ENCODE data around the gene C16orf74. TPM values are rescaled to one million over a fixed set of nuclear protein-coding genes. Genes with fewer than 3 reads are reported as not detected.

Gene C16orf74
- total and polyA plus RNA-seq, 2 experiments from 2014 or later, result 5.3 to 7.8 TPM

DNA sequence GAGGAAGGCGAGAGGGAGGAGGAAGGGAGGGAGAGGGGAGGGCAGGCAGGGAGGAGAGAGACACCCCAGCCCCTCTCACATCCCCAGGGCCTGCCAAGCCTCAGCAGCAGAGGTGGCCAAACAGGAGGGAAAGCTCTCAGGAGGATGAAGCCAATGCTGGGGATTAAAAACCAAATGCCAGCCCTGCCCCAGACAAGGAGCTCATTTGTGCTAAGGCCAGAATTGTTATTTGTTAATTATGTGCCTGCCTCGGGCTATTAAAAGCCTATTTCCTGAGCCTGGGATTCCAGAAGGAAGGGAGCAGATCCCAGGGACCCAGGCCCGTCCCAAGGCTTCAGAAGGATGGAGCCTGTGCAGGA is 34.2 kb downstream of the C16orf74 start:
- TF ChIP-seq EZH2phosphoT487 (IDR thresholded peaks at IDR 0.05; ENCODE audit: low read depth, severe bottlenecking, unreplicated experiment) (no peak), EZH2 (IDR thresholded peaks at IDR 0.05; ENCODE audit: borderline replicate concordance) (no peak)
- TF ChIP-seq, protein P1, sequence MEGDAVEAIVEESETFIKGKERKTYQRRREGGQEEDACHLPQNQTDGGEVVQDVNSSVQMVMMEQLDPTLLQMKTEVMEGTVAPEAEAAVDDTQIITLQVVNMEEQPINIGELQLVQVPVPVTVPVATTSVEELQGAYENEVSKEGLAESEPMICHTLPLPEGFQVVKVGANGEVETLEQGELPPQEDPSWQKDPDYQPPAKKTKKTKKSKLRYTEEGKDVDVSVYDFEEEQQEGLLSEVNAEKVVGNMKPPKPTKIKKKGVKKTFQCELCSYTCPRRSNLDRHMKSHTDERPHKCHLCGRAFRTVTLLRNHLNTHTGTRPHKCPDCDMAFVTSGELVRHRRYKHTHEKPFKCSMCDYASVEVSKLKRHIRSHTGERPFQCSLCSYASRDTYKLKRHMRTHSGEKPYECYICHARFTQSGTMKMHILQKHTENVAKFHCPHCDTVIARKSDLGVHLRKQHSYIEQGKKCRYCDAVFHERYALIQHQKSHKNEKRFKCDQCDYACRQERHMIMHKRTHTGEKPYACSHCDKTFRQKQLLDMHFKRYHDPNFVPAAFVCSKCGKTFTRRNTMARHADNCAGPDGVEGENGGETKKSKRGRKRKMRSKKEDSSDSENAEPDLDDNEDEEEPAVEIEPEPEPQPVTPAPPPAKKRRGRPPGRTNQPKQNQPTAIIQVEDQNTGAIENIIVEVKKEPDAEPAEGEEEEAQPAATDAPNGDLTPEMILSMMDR (IDR thresholded peaks at IDR 0.05; ENCODE audit: poor library complexity), result no peak
- H3K36me3 ChIP-seq (replicated peaks; ENCODE audit: insufficient read depth, low read depth), result no peaks in the 10 kb centered on the region
- no peak overlapping the region for H3K27ac ChIP-seq
- no peak overlapping the region for H3K4me2 ChIP-seq
- no peaks in the 10 kb centered on the region for H3K79me2 ChIP-seq
- no peaks in the 10 kb centered on the region for H3K9me3 ChIP-seq (ENCODE audit: low read depth)
- H3K4me3 ChIP-seq, result no peak overlapping the region
- 69% methylated on average over 2 of the region's 3 CpGs for WGBS (ENCODE audit: low lambda C conversion rate, missing lambda C conversion rate)
- DNase-seq (ENCODE audit: low spot score), result no peak
- H3K27me3 ChIP-seq, result peaks cover 4% of the 10 kb centered on the region
- H3K9me2 ChIP-seq (replicated peaks; ENCODE audit: insufficient read depth), result no peaks in the 10 kb centered on the region
- H2AFZ ChIP-seq, result no peak overlapping the region
- H3K4me1 ChIP-seq (ENCODE audit: insufficient read depth), result peaks cover 12% of the 10 kb centered on the region
- H4K20me1 ChIP-seq (ENCODE audit: insufficient read depth, poor library complexity, severe bottlenecking), result no peaks in the 10 kb centered on the region

DNA sequence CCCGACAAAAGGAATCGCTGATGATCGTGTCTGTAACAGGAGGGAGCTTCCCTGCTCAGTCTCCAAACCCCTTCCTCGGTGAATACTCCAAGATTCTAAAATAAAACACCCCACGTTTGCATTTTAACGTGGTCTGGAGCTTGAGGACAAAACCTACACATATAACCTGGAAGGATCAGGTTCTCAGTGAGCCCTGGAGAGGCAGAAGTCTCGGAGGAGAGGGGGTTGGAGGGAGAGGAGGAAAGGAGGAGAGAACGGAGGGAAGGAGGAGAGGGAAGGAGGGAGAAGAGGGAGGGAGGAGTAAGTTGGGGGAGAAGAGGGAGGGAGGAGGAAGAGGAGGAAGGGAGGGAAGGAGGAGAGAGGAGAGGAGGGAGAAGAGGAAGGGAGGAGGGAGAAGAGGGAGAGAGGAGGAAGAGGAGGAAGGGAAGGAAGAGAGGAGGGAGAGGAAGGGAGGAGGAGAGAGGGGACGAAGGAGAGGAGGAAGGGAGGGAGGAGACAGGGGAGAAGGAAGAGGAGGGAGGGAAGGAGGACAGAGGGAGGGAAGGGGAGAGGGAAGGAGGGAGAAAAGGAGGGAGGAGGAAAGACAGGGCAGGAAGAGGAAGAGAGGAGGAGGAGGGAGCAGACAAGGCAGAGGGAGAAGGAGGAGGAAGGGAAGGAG is 34.7 kb downstream of the C16orf74 start:
- no peak for DNase-seq (ENCODE audit: low spot score)
- H4K20me1 ChIP-seq (ENCODE audit: insufficient read depth, poor library complexity, severe bottlenecking), result no peaks in the 10 kb centered on the region
- no peaks in the 10 kb centered on the region for H3K9me3 ChIP-seq (ENCODE audit: low read depth)
- peaks cover 12% of the 10 kb centered on the region for H3K4me1 ChIP-seq (ENCODE audit: insufficient read depth)
- peak overlapping the region; percentile 54 for H3K27ac ChIP-seq
- H3K9me2 ChIP-seq (replicated peaks; ENCODE audit: insufficient read depth), result no peaks in the 10 kb centered on the region
- 16% methylated on average over 9 of the region's 9 CpGs for WGBS (ENCODE audit: low lambda C conversion rate, missing lambda C conversion rate)
- H3K4me3 ChIP-seq, result no peak overlapping the region
- peaks cover 4% of the 10 kb centered on the region for H3K27me3 ChIP-seq
- H3K79me2 ChIP-seq, result no peaks in the 10 kb centered on the region
- H3K4me2 ChIP-seq, result peak overlapping the region; percentile 63
- TF ChIP-seq, protein P1 (IDR thresholded peaks at IDR 0.05; ENCODE audit: poor library complexity), result no peak
- H2AFZ ChIP-seq, result no peak overlapping the region
- no peaks in the 10 kb centered on the region for H3K36me3 ChIP-seq (replicated peaks; ENCODE audit: insufficient read depth, low read depth)

DNA sequence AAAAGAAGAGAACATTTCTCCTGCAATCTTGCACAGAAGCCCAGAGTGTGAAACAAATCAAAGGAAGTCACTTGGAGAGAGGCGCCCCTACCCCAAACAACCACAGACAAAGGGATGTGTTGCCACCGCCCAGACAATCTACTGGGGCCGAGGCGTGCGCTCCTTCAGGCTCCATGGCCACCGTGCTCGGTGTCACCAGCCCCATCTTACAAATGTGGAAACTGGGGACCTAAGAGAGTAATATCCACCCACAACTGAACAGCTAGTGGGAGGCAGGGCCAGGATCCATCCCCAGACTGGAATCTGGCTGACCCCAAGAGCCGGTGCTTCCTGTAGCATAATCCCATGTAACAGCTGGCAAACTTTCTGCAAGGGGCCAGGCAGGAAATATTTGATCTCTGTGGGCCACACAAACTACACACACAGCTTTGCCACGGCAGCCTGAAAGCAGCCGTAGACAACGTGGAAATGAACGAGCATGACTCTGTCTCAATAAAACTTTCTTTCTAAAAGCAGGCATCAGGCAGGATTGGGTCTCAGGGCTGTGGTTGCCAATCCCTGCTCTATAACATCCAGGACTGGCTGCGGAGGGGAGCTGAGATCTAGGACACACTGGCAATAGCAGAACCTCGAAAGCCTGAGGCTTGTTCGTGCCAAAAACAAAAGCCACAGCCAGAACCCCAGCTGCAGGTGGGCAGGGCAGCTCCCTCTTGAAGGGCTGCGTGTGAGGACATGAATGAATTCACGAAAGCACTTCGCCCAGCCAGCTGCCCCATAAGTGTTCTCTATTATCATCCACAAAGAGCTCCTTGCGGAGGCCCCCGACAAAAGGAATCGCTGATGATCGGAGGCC is 35.5 kb downstream of the C16orf74 start:
- Histone ChIP-seq H3K36me3 (replicated peaks; ENCODE audit: insufficient read depth, low read depth) (no peaks in the 10 kb centered on the region), H2AFZ (no peak overlapping the region), H3K9me3 (ENCODE audit: low read depth) (no peaks in the 10 kb centered on the region), H3K79me2 (no peaks in the 10 kb centered on the region), H3K4me3 (no peak overlapping the region), H3K27ac (peak overlapping the region; percentile 54), H4K20me1 (ENCODE audit: insufficient read depth, poor library complexity, severe bottlenecking) (no peaks in the 10 kb centered on the region), H3K4me1 (ENCODE audit: insufficient read depth) (peaks cover 12% of the 10 kb centered on the region), H3K9me2 (replicated peaks; ENCODE audit: insufficient read depth) (no peaks in the 10 kb centered on the region), H3K27me3 (peaks cover 4% of the 10 kb centered on the region), H3K4me2 (peak overlapping the region; percentile 63)
- WGBS (ENCODE audit: low lambda C conversion rate, missing lambda C conversion rate), result 54% methylated on average over 21 of the region's 22 CpGs
- DNase-seq (ENCODE audit: low spot score), result no peak
- TF ChIP-seq EZH2phosphoT487 (IDR thresholded peaks at IDR 0.05; ENCODE audit: low read depth, severe bottlenecking, unreplicated experiment), result no peak
- TF ChIP-seq, protein P1 (IDR thresholded peaks at IDR 0.05; ENCODE audit: poor library complexity), result no peak
- no peak for TF ChIP-seq EZH2 (IDR thresholded peaks at IDR 0.05; ENCODE audit: borderline replicate concordance)
